Stimulated activated CD8-positive, alpha-beta memory T cell treated with anti-CD3 and anti-CD28 coated beads, Interleukin-7, amount 100 ng/mL, for 1 hour (primary cell): ENCODE measurements around the gene LYRM1.
"Not testable (repeated sequence)": the region's sequence is repeated elsewhere in the genome, so short reads cannot be mapped to it uniquely, and the experiment has no call there.

Experiments used
- DNase-seq, 2 donors: peaks; one replicate each; pipeline ENCODE4 v3.0.0-alpha.2; 2020; ENCODE audit warnings: low read depth in 2 of 2

Gene LYRM1, protein sequence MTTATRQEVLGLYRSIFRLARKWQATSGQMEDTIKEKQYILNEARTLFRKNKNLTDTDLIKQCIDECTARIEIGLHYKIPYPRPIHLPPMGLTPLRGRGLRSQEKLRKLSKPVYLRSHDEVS

DNA sequence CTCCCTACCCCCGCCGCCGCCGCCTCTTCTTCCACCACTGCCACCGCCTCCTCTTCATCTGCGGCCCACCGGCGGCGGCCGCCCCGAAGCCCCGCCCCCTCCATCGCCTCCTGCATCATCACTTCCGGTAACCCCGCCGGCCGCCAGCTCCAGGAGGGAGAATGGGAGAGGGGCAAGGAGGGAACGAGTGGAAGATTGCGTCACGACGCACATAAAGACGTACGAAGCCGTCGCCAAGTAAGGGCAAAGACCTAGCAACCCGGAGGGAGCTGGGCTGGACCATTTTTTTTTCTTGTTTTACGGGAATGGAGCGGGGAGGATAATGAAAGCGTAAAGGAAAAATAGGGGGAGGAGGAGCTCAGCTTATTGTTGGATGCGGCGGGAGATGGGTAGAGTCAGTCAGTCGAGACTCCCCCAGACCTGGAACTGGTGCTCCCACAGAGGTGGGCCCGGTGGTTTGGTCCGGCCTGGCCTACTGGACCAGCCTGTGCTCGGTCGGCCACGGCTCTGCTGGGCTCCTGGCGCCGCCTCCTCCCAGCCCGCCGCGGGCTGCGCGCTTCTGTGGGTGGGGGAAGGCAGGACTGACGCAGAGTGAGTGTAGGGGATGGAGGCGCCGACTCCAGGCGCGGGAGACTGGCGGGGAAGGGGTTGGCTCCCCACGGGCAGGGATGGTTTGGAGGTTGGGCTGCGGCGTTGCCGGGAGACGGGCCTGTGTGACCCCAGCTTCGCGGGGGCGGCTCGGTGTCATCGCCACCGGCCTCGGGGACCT is at the start of gene LYRM1, which contains the start of gene DCUN1D3:
TSS of gene LYRM1 (plus strand) at position 473 of the 769 bp plus-strand sequence. CDS start 14,785 bp downstream, outside the sequence.
TSS of gene DCUN1D3 (minus strand) at position 60 of the 769 bp plus-strand sequence. CDS start 37,820 bp downstream, outside the sequence.
- DNase-seq: peak; percentile 66 to 73

DNA sequence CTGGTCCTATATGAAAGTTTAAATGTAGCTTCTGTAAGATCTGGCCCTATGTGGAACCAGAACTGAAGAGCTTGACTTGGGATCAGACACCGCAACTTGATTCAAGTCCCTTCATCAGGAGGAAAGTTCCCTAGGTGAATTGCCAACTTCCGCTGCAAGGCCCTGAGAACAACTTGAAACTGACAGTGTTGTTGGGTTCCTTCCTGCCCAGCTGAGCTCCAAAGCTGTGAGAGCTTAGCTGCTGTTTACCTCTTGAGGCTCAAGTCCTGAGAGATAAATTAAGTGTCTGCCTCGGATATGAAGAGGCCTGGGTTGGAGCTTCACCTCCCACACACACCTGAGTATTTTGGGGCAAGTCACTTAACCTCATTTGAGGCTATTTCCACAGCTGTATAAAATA is 49.6 kb upstream of the LYRM1 start:
- no peak for DNase-seq

DNA sequence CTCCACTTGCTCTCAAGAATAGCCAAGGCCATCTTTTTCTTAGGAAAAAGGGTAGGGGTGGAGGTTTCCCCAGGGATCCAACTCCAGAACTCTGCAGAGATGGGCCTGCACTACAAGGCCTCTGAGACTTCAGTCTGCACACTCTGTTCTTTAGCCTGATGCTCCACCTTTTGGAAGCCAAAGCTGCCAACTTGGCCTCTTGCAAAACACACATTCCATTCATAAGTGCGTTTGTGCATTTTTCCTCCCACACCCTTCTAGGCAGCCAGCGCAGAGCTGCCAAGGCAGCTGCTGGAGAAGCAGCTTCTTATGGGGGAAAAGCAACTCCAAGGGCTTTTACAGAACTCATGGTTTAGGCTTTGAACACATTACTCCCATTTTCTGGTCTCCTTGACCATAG is 49.0 kb upstream of the LYRM1 start:
- no peak for DNase-seq

DNA sequence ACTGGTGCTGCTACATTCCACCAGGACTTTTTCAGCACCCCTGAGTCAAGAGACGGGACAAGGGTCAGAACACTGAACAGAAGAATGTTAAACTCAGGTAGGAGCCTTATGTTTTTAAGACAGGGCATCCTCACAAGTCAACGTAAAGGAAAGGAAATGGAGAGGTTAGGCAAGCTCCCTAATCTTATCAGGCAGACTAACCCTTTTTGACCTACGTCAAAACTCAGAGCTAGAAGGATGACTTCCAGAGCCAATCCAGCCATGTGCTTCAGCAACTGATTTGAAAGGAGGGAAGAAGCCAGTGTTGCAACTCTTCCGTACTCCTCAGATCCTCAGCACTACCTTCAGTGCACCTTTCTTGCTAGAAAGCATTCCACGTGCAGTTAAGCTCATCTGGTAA is 47.4 kb upstream of the LYRM1 start:
- no peak for DNase-seq

DNA sequence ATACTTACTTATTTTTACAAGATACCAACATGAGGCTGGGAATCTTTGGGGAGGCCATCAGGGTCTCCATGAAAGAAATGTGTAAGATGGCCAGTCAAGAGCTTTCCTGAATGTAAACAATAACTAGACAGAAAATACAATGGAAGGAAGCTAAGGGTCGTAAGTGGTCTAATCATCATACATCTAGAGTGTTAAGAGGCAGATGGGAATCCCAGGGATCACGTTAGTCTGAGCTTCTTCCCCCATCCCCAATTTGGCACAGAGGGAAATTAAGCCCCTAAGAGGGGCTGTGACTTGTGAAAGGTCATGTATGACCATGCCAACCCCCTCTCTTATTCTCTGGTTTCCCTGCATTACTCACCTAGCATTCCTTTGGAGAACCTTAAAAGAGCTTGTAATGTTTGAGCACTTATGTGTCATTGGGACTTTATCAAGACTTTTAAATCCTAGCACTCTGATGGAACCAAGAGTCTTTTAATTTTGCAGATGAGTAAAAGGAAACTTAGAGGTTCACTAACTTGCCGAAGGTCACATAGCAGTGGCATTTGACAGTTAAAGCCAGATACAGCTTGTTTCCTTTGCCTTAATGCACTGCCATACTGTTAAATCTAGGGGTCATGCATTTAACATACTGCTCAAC is 46.5 kb upstream of the LYRM1 start:
- DNase-seq: no peak

DNA sequence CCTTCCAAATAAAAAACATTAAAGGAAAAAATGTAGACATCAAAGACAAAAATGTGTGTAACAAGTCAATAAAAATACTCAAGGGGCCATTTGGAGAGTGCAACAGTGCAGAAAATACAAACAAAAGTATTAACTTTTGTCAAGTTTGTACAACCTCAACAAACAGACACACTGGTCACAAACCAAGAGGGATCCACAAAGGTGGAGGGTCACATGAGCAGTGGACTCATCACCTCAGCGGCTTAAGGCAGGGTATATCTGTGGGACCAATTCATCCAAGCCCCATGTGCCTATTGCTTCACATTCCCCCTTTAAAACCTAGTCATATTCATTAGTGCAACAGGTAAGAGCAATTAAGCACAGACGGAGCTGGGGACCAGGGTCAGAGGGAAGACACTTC is 45.6 kb upstream of the LYRM1 start:
- no peak for DNase-seq

DNA sequence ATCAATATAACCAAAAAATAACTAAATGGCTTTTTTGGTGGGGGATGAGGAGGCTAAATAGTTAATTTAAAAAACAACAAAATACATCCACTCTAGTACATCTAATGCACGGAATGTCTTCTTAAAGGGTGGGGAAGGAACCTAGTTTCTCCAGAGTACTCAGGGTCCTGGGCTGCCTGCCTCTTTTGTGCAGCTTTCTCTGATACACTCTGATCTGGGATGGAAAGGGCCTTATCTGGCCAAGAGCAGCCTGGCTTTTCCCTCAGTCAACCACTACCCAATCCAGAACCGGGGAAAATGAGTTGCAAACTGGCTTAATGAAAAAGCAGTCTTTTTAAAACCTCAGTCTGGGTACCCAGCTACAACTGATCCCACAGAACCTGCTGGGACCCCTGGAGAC is 43.3 kb upstream of the LYRM1 start:
- DNase-seq: no peak

DNA sequence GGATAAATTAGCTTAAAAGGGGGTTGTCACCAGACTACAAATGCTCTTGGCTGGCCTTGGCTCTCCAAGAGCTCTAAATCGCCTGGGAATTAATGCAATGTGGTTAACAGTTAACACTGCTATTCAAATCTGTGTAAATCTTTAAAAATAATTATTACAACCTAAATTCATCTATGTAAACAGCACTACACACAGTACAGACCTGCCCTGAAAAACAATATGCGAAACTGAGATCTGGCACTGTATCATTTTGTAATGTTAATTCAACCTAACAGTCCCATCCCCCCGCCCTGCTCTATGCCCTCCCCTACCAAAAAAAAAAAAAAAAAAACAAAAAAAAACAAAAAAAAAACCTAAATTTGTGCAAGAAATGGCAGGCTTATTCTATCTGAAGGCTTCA is 41.3 kb upstream of the LYRM1 start:
- no peak for DNase-seq

DNA sequence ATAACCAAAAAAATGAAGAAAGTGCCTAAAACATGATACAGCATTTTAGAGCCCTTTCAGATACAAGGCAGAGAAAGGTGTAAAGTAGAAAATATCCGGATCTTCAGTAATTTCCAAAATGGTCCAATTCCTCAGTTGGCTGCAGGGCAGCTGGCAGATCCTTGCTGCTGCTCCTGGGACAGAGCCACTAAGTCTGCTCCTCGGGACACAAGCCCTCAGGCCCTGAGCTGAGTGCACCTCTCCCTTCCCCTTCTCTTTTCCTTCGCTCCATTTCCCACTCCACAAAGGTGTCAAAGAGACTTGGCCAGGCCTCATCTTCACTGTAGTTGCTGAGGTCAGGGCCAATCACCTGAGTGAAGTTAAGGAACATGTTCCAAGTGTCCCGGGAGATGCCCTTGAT is 40.9 kb upstream of the LYRM1 start:
- DNase-seq: no peak

DNA sequence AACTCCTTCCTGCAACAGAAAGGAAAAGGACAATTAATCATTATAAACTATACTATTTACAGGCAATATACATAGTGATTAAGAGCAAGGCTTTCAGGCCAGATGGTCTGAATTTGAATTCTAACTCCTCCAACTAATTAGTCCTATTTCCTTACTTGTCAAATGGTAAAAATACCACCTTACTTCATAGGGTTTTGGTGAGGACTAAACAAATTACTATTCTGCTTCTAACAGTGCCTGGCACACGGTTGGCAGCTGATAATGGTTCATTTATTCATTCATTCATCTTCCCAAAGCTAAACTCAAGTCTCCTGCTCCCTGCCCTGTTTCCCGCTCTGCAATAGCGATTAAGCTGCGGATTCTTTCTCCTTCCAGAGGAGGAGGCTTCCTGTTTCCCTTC is 40.2 kb upstream of the LYRM1 start:
- DNase-seq: no peak

DNA sequence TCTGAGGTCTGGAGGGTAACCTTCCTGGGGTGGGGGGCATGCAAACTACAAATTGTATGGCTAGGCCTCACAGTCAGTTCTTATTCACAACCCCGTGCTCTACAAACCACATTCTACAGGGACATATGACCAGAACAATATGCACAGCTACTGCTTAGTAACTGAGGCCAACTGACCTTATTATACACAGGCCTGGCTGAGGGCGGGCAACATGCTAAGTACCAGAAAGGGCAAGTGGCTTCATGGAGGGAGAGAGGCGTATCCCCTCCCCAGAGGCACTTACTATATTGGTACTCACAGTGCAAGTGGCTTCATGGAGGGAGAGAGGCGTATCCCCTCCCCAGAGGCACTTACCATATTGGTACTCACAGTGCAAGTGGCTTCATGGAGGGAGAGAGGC is 39.6 kb upstream of the LYRM1 start:
- DNase-seq: not testable (repeated sequence)

DNA sequence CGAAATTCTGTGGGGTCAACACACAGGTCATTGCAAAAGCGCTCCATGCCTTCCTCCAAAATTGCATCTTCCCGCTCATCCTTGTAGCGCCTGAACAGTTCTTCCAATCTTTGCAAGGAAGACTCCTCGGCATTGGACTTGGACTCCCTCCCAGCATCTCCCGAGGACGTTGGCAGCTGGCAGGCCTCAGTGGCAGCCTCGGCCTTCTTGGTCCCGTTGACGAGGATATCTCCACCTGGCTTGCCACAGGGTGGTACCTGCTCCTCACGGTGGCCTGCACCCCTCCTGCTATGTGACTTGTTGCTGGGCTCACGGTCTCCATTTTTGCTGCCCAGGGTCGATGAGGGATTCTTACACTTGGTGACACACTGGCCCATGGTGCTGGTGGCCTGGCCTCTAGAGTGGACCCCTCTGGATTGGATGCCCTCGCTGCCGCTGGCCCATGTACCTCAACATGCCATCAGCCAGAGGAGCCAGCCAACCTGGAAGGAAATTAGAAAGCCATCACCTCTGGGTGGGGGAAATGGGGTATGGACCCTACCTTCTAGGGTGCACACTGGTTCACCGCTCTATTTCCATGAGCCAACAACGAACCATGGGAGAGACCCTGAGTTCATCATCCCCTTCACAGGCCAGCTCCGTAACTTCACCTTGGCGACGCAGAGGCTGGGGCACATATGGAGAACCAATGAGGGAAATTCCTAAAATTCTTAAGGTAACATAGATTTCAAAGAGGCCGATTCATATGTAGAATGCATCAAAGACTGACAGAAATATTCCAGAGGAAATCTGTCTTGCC is 38.2 kb upstream of the LYRM1 start:
- DNase-seq: no peak

DNA sequence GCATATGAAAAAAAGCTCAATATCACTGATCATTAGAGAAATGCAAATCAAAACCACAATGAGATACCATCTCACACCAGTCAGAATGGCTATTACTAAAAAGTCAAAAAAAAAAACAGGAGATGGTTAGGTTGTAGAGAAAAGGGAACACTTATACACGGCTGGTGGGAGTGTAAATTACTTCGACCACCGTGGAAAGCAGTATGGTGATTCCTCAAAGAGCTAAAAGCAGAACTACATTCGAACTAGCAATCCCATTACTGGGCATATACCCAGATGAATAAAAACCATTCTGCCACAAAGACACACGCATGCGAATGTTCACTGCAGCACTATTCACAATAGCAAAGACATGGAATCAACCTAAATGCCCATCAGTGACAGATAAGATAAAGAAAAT is 36.2 kb upstream of the LYRM1 start:
- not testable (repeated sequence) for DNase-seq

DNA sequence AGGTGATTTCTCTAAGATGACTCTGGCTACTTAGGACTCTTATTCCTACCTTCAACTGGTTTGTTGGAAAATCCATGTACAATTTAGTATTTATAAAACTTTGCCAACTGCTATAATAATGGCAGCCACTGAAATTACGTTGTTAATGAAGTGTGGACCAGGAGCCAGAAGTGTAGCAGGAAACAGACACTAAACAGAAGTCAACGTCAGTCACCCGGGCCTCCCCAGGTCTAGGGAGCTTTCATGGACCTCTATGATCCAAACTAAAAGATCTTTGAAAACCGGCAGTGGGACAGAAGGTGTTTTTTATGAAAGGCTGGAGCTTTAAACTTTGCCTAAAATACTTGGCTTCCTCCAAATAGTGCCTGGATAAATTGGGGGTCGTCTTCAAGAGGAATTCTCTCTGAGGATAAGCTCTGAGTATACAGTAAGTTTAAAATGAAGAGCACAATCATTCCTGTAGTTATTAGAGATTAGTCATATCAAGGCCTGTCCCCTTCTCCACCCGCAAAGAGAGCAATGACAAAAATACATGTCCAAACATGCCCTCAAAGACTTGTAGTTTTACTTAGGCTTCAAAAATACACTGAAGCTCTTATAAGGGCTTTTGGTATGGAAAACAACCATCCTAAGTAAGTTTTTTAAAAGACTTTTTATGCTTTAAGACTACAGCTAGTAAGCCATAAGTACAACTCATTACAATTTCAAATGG is 35.0 kb upstream of the LYRM1 start:
- no peak for DNase-seq

DNA sequence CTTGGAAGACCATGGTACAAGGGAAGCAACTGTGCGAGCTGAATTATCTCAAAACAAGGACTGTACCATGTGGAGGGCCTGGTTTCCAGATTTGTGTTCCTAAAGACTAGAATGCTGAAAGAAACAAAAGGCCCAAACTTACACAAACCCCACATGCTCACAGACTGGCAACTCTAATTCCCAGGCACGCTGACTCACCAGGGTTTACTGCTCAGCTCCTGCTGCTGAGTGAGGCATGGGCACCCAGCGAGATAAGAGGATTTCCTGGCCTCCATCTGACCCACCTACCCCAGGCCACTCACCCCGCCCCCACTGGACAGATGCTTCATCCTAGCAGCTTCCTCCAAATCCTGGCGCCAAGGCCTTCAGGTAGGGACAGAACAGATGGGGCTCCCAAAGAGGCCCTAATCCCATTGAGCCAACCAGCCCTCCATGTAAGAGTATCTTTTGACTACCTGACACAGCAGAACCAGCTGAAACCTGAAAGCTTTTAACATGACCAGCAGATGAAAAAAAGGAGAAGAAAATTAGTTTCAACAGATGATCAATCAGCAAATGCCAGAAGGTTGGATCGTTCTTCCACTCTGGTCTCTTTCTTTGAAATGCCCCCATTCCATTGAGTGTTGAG is 34.3 kb upstream of the LYRM1 start:
- no peak for DNase-seq

DNA sequence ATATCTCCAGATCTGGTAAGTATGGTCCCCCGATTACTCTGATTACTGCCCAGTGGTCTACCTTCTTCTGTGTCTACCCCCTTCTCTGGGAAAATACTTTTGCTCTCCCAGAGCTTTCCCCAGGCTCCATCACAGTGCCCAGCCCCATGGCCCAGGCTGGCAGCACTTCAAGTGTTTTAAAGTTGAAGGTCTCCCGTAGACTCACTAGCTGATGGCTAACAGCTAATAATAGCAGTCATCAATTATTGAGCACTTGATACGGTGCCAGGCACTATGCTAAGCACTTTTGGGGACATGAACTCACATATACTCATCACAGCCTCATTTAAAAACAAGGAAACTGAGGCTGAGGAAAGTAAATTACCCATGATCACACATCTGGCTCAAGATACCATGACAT is 33.8 kb upstream of the LYRM1 start:
- DNase-seq: no peak

DNA sequence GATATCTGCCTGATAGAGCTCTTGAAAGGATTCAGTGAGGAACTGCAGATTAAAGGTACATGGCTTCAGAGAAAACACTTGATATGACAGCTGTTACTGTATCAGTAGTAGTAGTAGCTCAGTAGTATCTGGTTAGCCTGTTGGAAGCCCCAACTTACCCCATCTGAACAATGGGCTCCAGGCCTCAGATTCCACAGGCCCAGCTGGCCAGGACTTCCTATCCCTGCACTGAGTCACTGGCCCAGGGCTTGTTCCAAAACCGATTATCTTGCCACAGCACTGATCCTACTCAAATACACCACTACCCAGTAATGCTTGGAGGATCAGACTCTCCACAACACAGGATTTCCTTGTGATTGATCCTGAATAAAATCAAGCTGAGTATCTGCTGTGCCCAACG is 33.0 kb upstream of the LYRM1 start:
- DNase-seq: no peak

DNA sequence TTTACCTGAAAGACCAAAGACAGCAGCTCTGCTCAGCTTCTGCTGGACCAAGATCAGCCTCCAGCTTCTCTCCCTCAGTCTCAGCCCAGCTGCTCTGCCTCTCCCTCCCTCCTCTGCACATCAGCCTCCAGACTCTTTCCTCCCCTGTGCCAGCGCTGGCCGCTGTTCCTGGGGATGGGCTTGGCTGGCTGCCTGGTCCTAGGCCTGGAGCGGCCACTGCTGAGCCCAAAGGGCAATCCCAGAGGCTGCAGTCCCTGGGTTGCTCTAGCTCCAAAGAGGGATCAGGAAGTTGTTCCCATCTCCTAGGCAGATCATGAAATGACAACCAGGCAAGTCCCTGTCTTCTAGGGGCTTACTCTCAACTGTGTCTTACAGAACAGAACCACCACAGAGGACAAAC is 31.7 kb upstream of the LYRM1 start:
- no peak for DNase-seq

DNA sequence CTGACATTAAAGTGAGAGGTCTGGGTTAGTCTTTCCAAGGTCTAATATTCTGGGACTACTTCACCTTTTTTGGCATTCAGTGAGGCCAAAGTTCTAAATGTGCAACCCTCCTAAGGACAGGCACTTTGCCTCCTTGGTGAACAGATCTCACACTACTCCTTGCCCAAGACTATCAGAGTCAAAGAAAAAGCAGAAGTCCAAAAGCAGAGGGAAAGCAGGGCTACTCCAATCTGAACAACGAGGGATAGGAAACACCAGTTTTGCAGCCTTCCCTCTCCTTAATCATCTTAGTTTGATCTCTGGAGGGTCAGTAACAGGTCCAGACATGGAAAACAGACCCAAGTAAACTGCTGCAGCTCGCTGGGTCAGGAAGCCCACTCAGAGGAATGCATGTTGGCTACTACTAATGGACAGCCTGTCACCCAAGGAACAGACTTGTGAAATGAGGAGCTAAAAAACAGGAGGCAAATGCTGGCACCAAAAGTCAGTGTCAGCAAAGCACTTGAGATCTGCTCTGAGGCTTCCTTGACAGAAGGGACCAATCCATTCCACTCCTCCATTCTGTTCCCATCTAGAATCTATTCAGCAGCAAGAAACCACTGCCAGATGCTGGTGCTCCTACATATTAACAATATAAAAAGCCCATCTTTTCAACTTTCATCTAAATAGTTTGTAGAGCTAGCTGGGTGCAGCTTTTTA is 30.3 kb upstream of the LYRM1 start:
- DNase-seq: no peak

DNA sequence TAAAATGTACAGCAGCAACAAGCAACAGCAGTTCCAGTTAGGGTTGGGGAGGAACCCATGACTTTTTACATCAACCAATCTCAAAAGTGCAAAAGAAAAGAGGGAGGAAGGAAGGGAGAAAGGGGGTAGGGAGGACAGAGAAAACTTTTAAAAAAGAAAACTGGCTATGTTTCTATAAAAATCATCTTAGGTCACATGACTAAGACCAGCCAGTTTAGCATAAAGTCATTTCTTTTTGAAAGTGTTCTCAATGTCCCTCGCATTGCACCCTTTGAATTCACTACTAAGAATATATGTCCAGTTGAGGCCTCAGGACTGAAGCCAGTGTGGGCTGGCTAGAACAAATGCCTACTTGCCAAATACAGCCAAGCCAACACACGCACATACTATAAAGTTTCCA is 29.3 kb upstream of the LYRM1 start:
- DNase-seq: no peak
